ENCODE results near the gene SPNS2.
A peak's percentile ranks its signal among the peaks of the same experiment; 100 is the strongest.

SPNS2 gene

DNA sequence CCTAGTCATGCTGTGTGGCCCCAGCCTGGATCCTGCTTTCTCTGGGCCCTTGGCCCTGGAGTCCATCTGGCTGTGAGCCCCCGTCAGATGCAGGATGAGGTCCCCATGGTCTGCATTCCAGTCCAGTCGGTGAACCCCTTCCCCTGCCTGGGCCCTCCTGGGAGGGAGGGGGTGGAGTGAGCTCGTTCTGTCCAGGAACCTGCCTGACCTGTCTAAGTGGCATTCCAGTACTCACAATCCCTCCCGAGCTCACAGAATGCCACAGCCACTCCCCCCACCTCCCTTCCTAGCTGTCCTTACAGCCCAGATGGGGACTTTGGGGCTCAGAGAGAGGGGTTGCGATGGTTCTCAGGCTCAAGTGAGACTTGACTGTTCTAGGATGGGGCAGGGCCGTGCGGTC is 15.5 kb downstream of the SPNS2 start:
- no peak for DNase-seq
- Histone ChIP-seq H3K36me3 (no peaks in the 10 kb centered on the region), H3K9me3 (ENCODE audit: severe bottlenecking) (no peaks in the 10 kb centered on the region), H3K27ac (no peak overlapping the region), H3K27me3 (ENCODE audit: insufficient read depth, low read depth, severe bottlenecking) (no peaks in the 10 kb centered on the region), H3K4me3 (ENCODE audit: low read depth, low read length) (no peak overlapping the region)
- TF ChIP-seq, protein P1, sequence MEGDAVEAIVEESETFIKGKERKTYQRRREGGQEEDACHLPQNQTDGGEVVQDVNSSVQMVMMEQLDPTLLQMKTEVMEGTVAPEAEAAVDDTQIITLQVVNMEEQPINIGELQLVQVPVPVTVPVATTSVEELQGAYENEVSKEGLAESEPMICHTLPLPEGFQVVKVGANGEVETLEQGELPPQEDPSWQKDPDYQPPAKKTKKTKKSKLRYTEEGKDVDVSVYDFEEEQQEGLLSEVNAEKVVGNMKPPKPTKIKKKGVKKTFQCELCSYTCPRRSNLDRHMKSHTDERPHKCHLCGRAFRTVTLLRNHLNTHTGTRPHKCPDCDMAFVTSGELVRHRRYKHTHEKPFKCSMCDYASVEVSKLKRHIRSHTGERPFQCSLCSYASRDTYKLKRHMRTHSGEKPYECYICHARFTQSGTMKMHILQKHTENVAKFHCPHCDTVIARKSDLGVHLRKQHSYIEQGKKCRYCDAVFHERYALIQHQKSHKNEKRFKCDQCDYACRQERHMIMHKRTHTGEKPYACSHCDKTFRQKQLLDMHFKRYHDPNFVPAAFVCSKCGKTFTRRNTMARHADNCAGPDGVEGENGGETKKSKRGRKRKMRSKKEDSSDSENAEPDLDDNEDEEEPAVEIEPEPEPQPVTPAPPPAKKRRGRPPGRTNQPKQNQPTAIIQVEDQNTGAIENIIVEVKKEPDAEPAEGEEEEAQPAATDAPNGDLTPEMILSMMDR (IDR thresholded peaks at IDR 0.05; ENCODE audit: low read depth, low read length), result no peak

DNA sequence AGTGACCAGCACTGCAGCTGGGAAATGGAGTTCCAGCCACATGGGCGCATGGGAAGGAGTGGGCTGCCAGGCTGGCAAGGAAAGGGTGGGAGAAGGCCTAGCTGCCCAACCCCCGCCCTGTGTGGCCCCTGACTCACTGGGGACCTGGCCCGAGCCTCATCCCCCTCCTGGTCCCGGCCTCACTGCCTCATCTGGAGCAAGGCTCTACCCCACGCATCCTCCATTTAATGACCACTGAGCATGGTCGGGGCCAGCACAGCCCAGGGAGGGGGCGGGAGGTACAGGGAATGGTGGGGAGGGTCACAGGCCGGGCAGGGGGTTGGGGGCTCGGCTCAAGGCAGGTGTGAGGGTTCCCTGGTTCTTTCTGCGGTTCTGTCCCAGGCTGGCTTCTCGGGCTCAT is 16.1 kb downstream of the SPNS2 start:
- no peaks in the 10 kb centered on the region for H3K9me3 ChIP-seq (ENCODE audit: severe bottlenecking)
- no peaks in the 10 kb centered on the region for H3K27me3 ChIP-seq (ENCODE audit: insufficient read depth, low read depth, severe bottlenecking)
- no peaks in the 10 kb centered on the region for H3K36me3 ChIP-seq
- TF ChIP-seq, protein P1 (IDR thresholded peaks at IDR 0.05; ENCODE audit: low read depth, low read length), result no peak
- DNase-seq, result no peak
- no peak overlapping the region for H3K27ac ChIP-seq
- no peak overlapping the region for H3K4me3 ChIP-seq (ENCODE audit: low read depth, low read length)

DNA sequence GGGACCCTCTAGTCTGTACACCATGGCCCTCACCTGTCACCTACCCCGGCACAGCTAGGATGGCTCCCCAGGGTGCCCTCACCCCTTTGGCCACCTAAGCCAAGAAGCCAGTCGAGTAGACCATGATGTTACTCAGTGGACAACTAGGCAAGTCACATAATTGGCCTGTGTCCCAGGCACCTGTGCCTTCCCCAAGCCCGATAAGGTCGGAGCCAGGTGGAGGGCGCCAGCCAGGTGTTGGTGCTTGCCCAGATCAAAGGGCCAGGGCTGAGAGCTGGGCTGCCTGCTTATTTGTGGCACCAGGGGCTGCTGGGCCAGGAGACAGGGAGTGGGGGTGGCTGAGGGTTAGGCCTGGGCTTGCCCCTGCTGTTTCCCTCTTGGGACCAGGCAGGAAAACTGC is 16.8 kb downstream of the SPNS2 start:
- TF ChIP-seq, protein P1 (IDR thresholded peaks at IDR 0.05; ENCODE audit: low read depth, low read length), result no peak
- no peak for DNase-seq
- no peak overlapping the region for H3K4me3 ChIP-seq (ENCODE audit: low read depth, low read length)
- no peaks in the 10 kb centered on the region for H3K27me3 ChIP-seq (ENCODE audit: insufficient read depth, low read depth, severe bottlenecking)
- no peaks in the 10 kb centered on the region for H3K36me3 ChIP-seq
- no peak overlapping the region for H3K27ac ChIP-seq
- no peaks in the 10 kb centered on the region for H3K9me3 ChIP-seq (ENCODE audit: severe bottlenecking)

DNA sequence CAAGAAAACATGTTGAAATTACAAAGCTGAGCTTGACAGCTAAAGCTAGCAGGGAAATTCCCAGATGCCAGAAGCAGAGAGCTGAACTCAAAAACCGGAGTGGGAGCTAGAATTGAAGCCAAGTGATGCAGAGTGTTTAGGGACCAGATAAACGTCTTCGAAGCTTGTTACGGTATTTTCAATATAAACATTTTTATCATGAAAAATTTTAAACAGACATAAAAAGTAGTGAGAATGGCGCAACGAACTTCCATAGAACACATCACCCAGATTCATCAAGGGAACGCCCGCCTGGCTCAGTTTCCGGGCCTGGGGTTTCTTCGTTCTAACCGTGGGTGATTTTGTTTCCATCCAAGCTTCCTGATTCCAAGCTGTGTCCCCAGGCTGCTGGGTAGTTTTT is 18.1 kb downstream of the SPNS2 start:
- no peak for DNase-seq
- H3K27ac ChIP-seq, result no peak overlapping the region
- TF ChIP-seq, protein P1 (IDR thresholded peaks at IDR 0.05; ENCODE audit: low read depth, low read length), result no peak
- H3K9me3 ChIP-seq (ENCODE audit: severe bottlenecking), result no peaks in the 10 kb centered on the region
- no peak overlapping the region for H3K4me3 ChIP-seq (ENCODE audit: low read depth, low read length)
- no peaks in the 10 kb centered on the region for H3K27me3 ChIP-seq (ENCODE audit: insufficient read depth, low read depth, severe bottlenecking)
- H3K36me3 ChIP-seq, result no peaks in the 10 kb centered on the region

DNA sequence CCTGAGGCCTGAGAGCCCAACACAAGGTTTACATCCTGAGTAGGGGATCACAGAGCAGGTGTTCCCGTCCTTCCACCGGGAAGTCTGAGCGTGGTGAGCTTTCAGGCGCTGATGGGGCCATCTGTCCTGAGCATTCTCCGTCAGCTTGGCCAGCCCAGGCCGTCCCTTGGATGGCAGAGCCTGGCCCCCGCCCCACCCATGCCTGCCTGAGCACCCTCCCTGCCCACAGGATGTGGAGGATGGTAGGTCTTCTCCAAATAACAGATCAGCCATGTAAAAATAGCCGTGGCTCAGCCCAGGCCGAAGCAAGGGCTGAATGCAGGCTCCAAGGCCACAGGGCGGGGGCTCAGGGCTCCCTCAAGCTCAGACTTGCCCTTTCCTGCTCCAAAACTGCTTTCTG is 20.2 kb downstream of the SPNS2 start:
- H3K36me3 ChIP-seq, result no peaks in the 10 kb centered on the region
- no peaks in the 10 kb centered on the region for H3K9me3 ChIP-seq (ENCODE audit: severe bottlenecking)
- peak overlapping the region; percentile 48 for H3K27ac ChIP-seq
- DNase-seq, result peak; percentile 46
- TF ChIP-seq, protein P1 (IDR thresholded peaks at IDR 0.05; ENCODE audit: low read depth, low read length), result no peak
- H3K27me3 ChIP-seq (ENCODE audit: insufficient read depth, low read depth, severe bottlenecking), result no peaks in the 10 kb centered on the region
- no peak overlapping the region for H3K4me3 ChIP-seq (ENCODE audit: low read depth, low read length)

DNA sequence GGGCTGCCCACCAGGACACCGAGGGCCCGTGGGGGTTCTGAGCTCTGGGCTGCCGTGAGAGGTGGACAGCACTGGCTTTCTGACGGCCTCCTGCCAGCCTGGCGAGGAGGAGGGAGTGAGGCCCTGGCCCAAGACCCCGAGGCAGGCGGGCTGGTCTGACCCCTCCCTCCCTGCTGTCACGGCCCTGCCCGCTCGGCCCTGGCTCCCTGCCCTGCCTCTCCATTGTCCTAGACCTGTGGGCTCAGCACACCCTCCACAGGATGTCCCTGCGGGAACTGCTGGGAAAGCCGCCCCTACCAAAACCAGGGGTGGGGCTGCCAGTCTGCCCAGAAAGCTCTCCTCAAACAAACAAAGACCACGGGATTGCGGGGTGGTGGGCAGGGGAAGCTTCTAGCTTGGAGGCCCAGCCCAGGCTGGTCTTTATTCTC is 20.7 kb downstream of the SPNS2 start:
- peak overlapping the region; percentile 48 for H3K27ac ChIP-seq
- H3K9me3 ChIP-seq (ENCODE audit: severe bottlenecking), result no peaks in the 10 kb centered on the region
- no peak overlapping the region for H3K4me3 ChIP-seq (ENCODE audit: low read depth, low read length)
- H3K27me3 ChIP-seq (ENCODE audit: insufficient read depth, low read depth, severe bottlenecking), result no peaks in the 10 kb centered on the region
- H3K36me3 ChIP-seq, result no peaks in the 10 kb centered on the region
- TF ChIP-seq, protein P1 (IDR thresholded peaks at IDR 0.05; ENCODE audit: low read depth, low read length), result no peak
- no peak for DNase-seq
